Muscle of leg (tissue), 11 donors: ENCODE results near the gene HIVEP2. TPM values are rescaled to one million over a fixed set of nuclear protein-coding genes. Genes with fewer than 3 reads are reported as not detected.

Experiments used
- DNase-seq: peaks from one replicate; pipeline ENCODE4 v3.0.0; 2013
- H3K27ac ChIP-seq: one replicate; pipeline ENCODE4 v1.5.1; 2013; ENCODE audit warnings: mild to moderate bottlenecking, low read length, control low read depth
- H3K27me3 ChIP-seq: one replicate; pipeline ENCODE4 v1.6.1; 2013; ENCODE audit warnings: low read length; ENCODE audit not compliant: control insufficient read depth, insufficient read depth
- H3K36me3 ChIP-seq: one replicate; pipeline ENCODE4 v1.6.1; 2013; ENCODE audit warnings: low read length; ENCODE audit not compliant: control insufficient read depth, insufficient read depth
- H3K4me1 ChIP-seq: one replicate; pipeline ENCODE4 v1.6.1; 2013; ENCODE audit warnings: low read length; ENCODE audit not compliant: control insufficient read depth, insufficient read depth
- H3K4me3 ChIP-seq: one replicate; pipeline ENCODE4 v1.5.1; 2013; ENCODE audit warnings: low read length, control low read depth
- H3K9me3 ChIP-seq: replicated peaks from 2 replicates; pipeline ENCODE4 v1.6.1; 2013; ENCODE audit warnings: low read depth, low read length; ENCODE audit not compliant: control insufficient read depth
- WGBS: methylation state at CpG from one replicate; pipeline ENCODE4 v1.1.5; 2013; ENCODE audit warnings: missing lambda C conversion rate; ENCODE audit not compliant: insufficient coverage; 5-methylcytosine and 5-hydroxymethylcytosine counted together
- polyA plus RNA-seq, 8 donors: library from polyadenylated mRNA; unstranded; fragments of 120-200 nt; gene quantifications; one replicate each; pipeline versions ENCODE4 v1.2.1 to v1.2.3, GENCODE V29; 2013; ENCODE audit warnings: inconsistent platforms in 1 of 8, low replicate concordance in 1 of 8; ENCODE audit not compliant: insufficient read length in 8 of 8, insufficient read depth in 1 of 8
- total RNA-seq: library from RNA; stranded (reverse); fragments of 120-200 nt; gene quantifications from one replicate; pipeline ENCODE4 v1.2.4, GENCODE V29; 2013

The HIVEP2 gene
- total and polyA plus RNA-seq, 9 donors, result 8.6 to 17.9 (median 14.8) TPM

DNA sequence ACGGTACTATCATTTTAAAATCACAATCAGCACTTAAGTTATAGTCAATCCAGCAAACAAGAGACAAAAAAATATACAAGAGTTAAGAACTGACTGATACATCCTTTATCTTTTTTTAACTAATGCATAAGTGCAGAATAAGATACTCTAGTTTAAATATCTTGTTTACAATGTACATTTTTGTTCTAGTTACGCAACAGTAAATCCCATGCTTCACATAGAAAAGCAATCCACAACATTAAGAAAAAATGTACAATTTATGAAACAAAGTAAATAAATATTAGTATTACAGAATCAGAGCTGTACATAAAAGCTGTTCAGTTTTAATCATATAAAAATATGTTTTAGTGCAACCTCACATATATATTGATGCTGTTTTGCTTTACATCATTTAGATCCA, 192.6 kb downstream of the HIVEP2 start:
- Histone ChIP-seq H3K36me3 (peaks cover 14% of the 10 kb centered on the region), H3K4me1 (no peaks in the 10 kb centered on the region), H3K27ac (no peak overlapping the region), H3K9me3 (no peaks in the 10 kb centered on the region), H3K4me3 (no peak overlapping the region), H3K27me3 (no peaks in the 10 kb centered on the region)
- WGBS, result no CpG with 5 or more reads among the region's 2 CpGs
- no peak for DNase-seq

GRCh38 chr6:142751452-142751851, 193.5 kb downstream of the HIVEP2 start:
- H3K4me1 ChIP-seq, result no peaks in the 10 kb centered on the region
- no peak overlapping the region for H3K4me3 ChIP-seq
- H3K27me3 ChIP-seq, result no peaks in the 10 kb centered on the region
- H3K36me3 ChIP-seq, result peaks cover 13% of the 10 kb centered on the region
- 88% methylated on average over 3 of the region's 3 CpGs for WGBS
- no peak for DNase-seq
- H3K27ac ChIP-seq, result no peak overlapping the region
- H3K9me3 ChIP-seq, result no peaks in the 10 kb centered on the region

GRCh38 chr6:142750998-142751397, 194.0 kb downstream of the HIVEP2 start:
- peaks cover 8% of the 10 kb centered on the region for H3K36me3 ChIP-seq
- no peaks in the 10 kb centered on the region for H3K9me3 ChIP-seq
- no peaks in the 10 kb centered on the region for H3K4me1 ChIP-seq
- H3K4me3 ChIP-seq, result no peak overlapping the region
- DNase-seq, result no peak
- no peaks in the 10 kb centered on the region for H3K27me3 ChIP-seq
- 60% methylated on average over 1 of the region's 1 CpG for WGBS
- no peak overlapping the region for H3K27ac ChIP-seq

DNA sequence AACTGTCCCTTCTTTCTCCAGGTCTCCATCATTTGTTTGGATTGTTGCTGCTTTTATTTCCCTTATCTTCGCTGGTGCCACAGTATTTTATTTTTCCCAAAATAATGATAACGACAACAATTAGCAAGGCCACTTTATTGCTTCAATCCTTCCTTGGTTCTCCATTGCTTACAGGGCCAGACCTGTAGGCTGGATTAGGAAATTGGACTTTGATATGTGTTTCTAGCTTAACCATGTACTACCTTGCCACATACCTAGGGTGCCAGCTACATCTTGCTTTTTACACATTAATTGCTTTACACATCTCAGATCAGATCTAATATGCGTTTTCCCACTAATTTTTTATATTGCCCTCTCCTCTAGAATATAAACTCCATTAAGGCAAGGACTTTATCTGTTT, 195.4 kb downstream of the HIVEP2 start:
- Histone ChIP-seq H3K4me3 (no peak overlapping the region), H3K27me3 (no peaks in the 10 kb centered on the region), H3K36me3 (peaks cover 8% of the 10 kb centered on the region), H3K4me1 (no peaks in the 10 kb centered on the region), H3K27ac (no peak overlapping the region), H3K9me3 (no peaks in the 10 kb centered on the region)
- DNase-seq, result no peak
- no CpG with 5 or more reads among the region's 3 CpGs for WGBS

- Histone ChIP-seq H3K4me1 (no peaks in the 10 kb centered on the region), H3K9me3 (no peaks in the 10 kb centered on the region), H3K27ac (no peak overlapping the region), H3K4me3 (no peak overlapping the region), H3K27me3 (no peaks in the 10 kb centered on the region), H3K36me3 (no peaks in the 10 kb centered on the region)
- no peak for DNase-seq
- no CpG with 5 or more reads among the region's 2 CpGs for WGBS
Observed at GRCh38 chr6:142746524-142746923, 198.5 kb downstream of the HIVEP2 start.

DNA sequence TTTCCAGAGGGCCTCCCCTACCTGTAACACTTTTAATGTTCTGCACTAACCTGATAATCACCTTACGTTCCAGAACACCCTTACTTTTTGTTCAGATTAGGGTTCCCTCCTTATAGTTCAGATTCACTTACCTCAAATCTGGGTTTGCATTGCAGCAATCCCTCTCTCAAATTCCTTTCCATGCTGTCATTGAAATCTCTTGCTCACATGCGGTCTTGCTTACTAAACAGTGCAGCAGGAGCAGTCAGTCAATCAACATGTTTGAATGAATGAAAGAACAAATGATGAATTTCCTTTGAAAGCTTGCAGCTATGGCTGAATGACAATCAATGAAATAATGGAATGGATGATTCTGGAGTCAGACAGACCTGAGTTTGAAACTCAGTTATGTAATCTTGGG, 200.1 kb downstream of the HIVEP2 start:
- H3K9me3 ChIP-seq, result no peaks in the 10 kb centered on the region
- WGBS, result 89% methylated on average over 1 of the region's 2 CpGs
- H3K36me3 ChIP-seq, result no peaks in the 10 kb centered on the region
- H3K27me3 ChIP-seq, result no peaks in the 10 kb centered on the region
- H3K4me1 ChIP-seq, result no peaks in the 10 kb centered on the region
- H3K27ac ChIP-seq, result no peak overlapping the region
- H3K4me3 ChIP-seq, result no peak overlapping the region
- no peak for DNase-seq

DNA sequence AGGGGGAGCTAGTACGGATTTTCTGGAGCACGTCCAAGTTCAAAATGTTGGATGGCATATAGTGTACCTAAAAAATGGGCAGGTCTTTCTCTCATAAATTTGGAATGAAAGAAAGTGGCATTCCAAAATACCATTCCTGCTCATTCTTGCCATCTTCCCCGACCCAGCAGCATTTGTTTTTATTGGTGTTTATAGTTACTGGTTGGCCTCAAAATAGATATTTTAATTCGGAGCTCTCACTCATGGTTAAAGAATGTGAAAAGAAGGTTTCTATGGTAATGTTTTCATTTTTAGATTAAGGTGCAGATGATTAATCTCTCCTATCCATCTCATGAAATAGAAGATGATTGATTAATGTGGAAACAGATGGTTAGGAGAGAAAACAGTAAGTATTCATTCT, 204.5 kb downstream of the HIVEP2 start:
- no peak overlapping the region for H3K4me3 ChIP-seq
- no peaks in the 10 kb centered on the region for H3K9me3 ChIP-seq
- no peak for DNase-seq
- no peaks in the 10 kb centered on the region for H3K27me3 ChIP-seq
- H3K4me1 ChIP-seq, result no peaks in the 10 kb centered on the region
- no peaks in the 10 kb centered on the region for H3K36me3 ChIP-seq
- H3K27ac ChIP-seq, result no peak overlapping the region
- no CpG with 5 or more reads among the region's 4 CpGs for WGBS

DNA sequence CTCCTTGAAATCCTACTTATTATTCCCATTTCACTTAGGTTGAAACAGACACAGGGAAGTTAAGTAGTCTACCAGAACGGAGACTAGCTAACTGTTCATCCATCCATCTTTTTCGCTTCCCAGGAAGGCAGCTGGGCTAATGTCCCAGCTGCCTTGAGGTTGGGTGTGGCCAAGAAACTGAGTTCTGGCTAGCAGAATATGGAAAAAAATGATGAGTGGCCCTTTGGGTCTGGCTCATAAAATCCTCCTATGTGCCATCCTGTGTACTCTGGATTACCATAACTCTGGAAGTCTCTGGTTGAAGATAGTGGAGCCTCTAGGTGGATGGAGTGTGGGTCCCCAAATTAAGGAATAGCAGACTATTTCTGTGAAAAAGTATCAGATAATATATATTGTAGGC, 206.2 kb downstream of the HIVEP2 start:
- Histone ChIP-seq H3K9me3 (no peaks in the 10 kb centered on the region), H3K36me3 (no peaks in the 10 kb centered on the region), H3K27ac (no peak overlapping the region), H3K4me1 (no peaks in the 10 kb centered on the region), H3K27me3 (no peaks in the 10 kb centered on the region), H3K4me3 (no peak overlapping the region)
- no peak for DNase-seq
- 0% methylated on average over 1 of the region's 2 CpGs for WGBS

DNA sequence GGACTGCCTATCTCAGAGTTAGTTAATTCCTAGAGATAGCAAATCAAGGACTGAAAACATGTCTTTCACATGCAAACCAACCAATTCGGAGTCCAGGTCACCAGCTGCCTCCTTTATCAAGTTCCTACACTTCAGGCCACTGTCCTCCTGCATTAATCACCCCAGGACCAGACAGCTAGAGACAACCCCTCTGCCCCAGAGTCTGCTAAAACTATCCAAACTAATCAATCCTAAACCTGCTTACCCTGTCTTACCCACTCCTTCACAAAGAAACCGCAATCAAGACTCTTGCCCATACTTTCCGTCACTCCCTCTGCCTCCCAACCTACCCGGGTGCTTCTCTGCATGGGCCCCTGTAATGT, 207.0 kb downstream of the HIVEP2 start:
- Histone ChIP-seq H3K36me3 (no peaks in the 10 kb centered on the region), H3K4me3 (no peak overlapping the region), H3K27me3 (no peaks in the 10 kb centered on the region), H3K9me3 (no peaks in the 10 kb centered on the region), H3K27ac (no peak overlapping the region), H3K4me1 (no peaks in the 10 kb centered on the region)
- no peak for DNase-seq
- 89% methylated on average over 4 of the region's 4 CpGs for WGBS

DNA sequence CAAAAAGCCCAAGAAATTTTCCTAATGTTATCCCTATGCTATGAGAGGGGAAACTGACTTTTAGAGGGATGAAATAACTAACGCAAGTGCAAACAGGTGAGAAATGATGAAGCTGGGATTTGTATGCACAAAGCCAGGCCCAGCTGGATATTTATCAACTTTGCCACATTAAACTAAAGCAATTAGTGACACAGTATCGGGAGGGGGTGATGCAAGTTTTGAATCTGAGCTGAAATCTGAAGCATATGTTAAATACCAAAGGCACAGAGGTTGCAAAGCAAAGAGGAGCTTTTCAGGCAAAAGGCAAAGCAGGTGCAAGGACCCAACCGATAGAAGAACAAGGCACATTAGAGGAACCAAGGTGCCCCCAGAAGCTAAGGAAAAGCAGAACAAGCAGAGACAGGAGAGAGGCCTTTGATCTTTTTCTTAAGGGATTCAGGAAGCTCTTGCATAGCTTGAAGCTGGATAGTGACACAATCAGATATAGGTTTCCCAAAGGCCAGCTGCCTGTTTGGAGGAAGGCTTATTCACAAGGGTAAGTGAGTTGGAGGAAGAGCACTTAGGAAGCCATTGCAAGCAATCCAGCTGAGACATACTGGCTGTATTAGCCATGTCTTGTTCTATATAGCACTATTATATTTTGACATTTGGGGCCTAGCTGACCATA, 207.5 kb downstream of the HIVEP2 start:
- no peaks in the 10 kb centered on the region for H3K4me1 ChIP-seq
- WGBS, result 40% methylated on average over 1 of the region's 3 CpGs
- H3K27me3 ChIP-seq, result no peaks in the 10 kb centered on the region
- H3K4me3 ChIP-seq, result no peak overlapping the region
- no peaks in the 10 kb centered on the region for H3K36me3 ChIP-seq
- no peak overlapping the region for H3K27ac ChIP-seq
- no peaks in the 10 kb centered on the region for H3K9me3 ChIP-seq
- DNase-seq, result no peak

GRCh38 chr6:142735204-142735603, 209.8 kb downstream of the HIVEP2 start:
- H3K4me3 ChIP-seq, result no peak overlapping the region
- no CpG with 5 or more reads among the region's 4 CpGs for WGBS
- H3K4me1 ChIP-seq, result no peaks in the 10 kb centered on the region
- no peak for DNase-seq
- no peaks in the 10 kb centered on the region for H3K27me3 ChIP-seq
- H3K9me3 ChIP-seq, result no peaks in the 10 kb centered on the region
- no peaks in the 10 kb centered on the region for H3K36me3 ChIP-seq
- H3K27ac ChIP-seq, result no peak overlapping the region
